HCT116 (cell line): Measurements from ENCODE around the gene VTI1B. TPM values are rescaled to one million over a fixed set of nuclear protein-coding genes. Genes with fewer than 3 reads are reported as not detected.
"Not testable (repeated sequence)": the region's sequence is repeated elsewhere in the genome, so short reads cannot be mapped to it uniquely, and the experiment has no call there.

ENCODE experiments used
- ATAC-seq: fragments of 200-7000 bp; cut with Tn5 transposase; 2 replicates; pipeline ENCODE4 v1.9.1; 2020; ENCODE audit warnings: mild to moderate bottlenecking, moderate library complexity
- BruUV-seq: library from RNA; stranded (reverse); fragments of 400-500 nt; replicated peaks from 2 replicates; lab custom pipeline; 2021; lab: Mats Ljungman, UMichigan
- CTCF ChIA-PET: fragments of 300-600 bp; sonication (Branson Sonifier 250); formaldehyde crosslinking; loops from one replicate; lab custom pipeline; 2021; ENCODE audit warnings: antibody characterized with exemption; lab: Charles Lee
- POLR2A ChIA-PET: fragments of 300-600, 350-600 bp; sonication (Branson Sonifier 250); formaldehyde crosslinking; loops from one replicate; lab custom pipeline; 2021; ENCODE audit warnings: antibody characterized with exemption; lab: Charles Lee
- RAD21 ChIA-PET, 2 experiments: fragments of 300-600 bp; sonication (Branson Sonifier 250); formaldehyde crosslinking; loops; one replicate each; lab custom pipeline; 2023; ENCODE audit warnings: low total read pairs in 2 of 2; ENCODE audit not compliant: uncharacterized antibody in 2 of 2, unreplicated experiment in 2 of 2, low non-redundant PET in 1 of 2; lab: Charles Lee
- DNase-seq: peaks from one replicate; pipeline ENCODE4 v3.0.0-alpha.2; 2010; ENCODE audit warnings: low read depth, low spot score
- H2AFZ ChIP-seq: fragments of 200-600 bp; shearing (Covaris generic), sonication (generic); 2 replicates; pipeline ENCODE4 v1.6.1; 2017; ENCODE audit warnings: low read depth, mixed run types, mixed read lengths, antibody characterized with exemption, low read length; ENCODE audit not compliant: poor library complexity, severe bottlenecking
- H3K27ac ChIP-seq: 2 replicates; pipeline ENCODE4 v1.5.1; 2012; ENCODE audit warnings: low read depth, low read length
- H3K27me3 ChIP-seq: fragments of 200-600 bp; sonication (generic); 2 replicates; pipeline ENCODE4 v1.6.1; 2016; ENCODE audit warnings: mixed run types, low read length, mixed read lengths; ENCODE audit not compliant: insufficient read depth
- H3K36me3 ChIP-seq, 2 experiments: fragments of 200-500 bp in 1 of 2; fragments of 200-600 bp in 1 of 2; sonication (Bioruptor generic) in 1 of 2; sonication (generic) in 1 of 2; 2 replicates each; pipeline versions ENCODE4 v1.5.1 to v1.6.1; 2014 to 2016; ENCODE audit warnings: low read length in 2 of 2, inconsistent platforms in 1 of 2, mixed read lengths in 1 of 2, mixed run types in 1 of 2; ENCODE audit not compliant: insufficient read depth in 2 of 2, control insufficient read depth in 1 of 2
- H3K4me1 ChIP-seq, 2 experiments: fragments of 200-600 bp in 1 of 2; sonication (generic) in 1 of 2; 2 replicates each; pipeline versions ENCODE4 v1.5.1 to v1.6.1; 2012 to 2017; ENCODE audit warnings: low read length in 2 of 2, inconsistent platforms in 1 of 2, mild to moderate bottlenecking in 1 of 2, mixed read lengths in 1 of 2, mixed run types in 1 of 2, moderate library complexity in 1 of 2; ENCODE audit not compliant: insufficient read depth in 2 of 2, control insufficient read depth in 1 of 2
- H3K4me2 ChIP-seq: fragments of 200-600 bp; sonication (generic); 2 replicates; pipeline ENCODE4 v1.6.1; 2017; ENCODE audit warnings: mixed run types, low read length, mixed read lengths
- H3K4me3 ChIP-seq, 2 experiments: fragments of 200-600 bp in 1 of 2; sonication (generic) in 1 of 2; replicated peaks in 1 of 2; 2 replicates each; pipeline ENCODE4 v1.5.1; 2011 to 2016; ENCODE audit warnings: low read length in 2 of 2, control low read depth in 1 of 2, low read depth in 1 of 2, mild to moderate bottlenecking in 1 of 2, mixed read lengths in 1 of 2, mixed run types in 1 of 2
- H3K79me2 ChIP-seq: fragments of 200-600 bp; sonication (generic); 2 replicates; pipeline ENCODE4 v1.6.1; 2017; ENCODE audit warnings: mild to moderate bottlenecking, mixed run types, low read length, moderate library complexity, mixed read lengths; ENCODE audit not compliant: insufficient read depth
- H3K9ac ChIP-seq: fragments of 200-600 bp; sonication (generic); 2 replicates; pipeline ENCODE4 v1.6.1; 2016; ENCODE audit warnings: low read length, mixed read lengths
- H3K9me2 ChIP-seq: fragments of 200-600 bp; sonication (generic), shearing (Covaris generic); 2 replicates; pipeline ENCODE4 v1.6.1; 2017; ENCODE audit warnings: mixed run types, mild to moderate bottlenecking, moderate library complexity; ENCODE audit not compliant: insufficient read depth
- H3K9me3 ChIP-seq, 2 experiments: fragments of 200-500 bp in 1 of 2; fragments of 200-600 bp in 1 of 2; sonication (Bioruptor generic) in 1 of 2; sonication (generic) in 1 of 2; 2 replicates each; pipeline ENCODE4 v1.6.1; 2014 to 2017; ENCODE audit warnings: low read length in 2 of 2, mixed read lengths in 2 of 2, inconsistent platforms in 1 of 2, low read depth in 1 of 2, mild to moderate bottlenecking in 1 of 2, mixed run types in 1 of 2, moderate library complexity in 1 of 2; ENCODE audit not compliant: control insufficient read depth in 1 of 2, insufficient read depth in 1 of 2
- H4K20me1 ChIP-seq: fragments of 200-600 bp; sonication (generic), shearing (Covaris generic); 2 replicates; pipeline ENCODE4 v1.6.1; 2017; ENCODE audit warnings: mixed run types, mild to moderate bottlenecking, moderate library complexity; ENCODE audit not compliant: insufficient read depth
- CBX3 ChIP-seq: IDR thresholded peaks from 2 replicates; pipeline ENCODE4 v1.6.1; 2012; ENCODE audit warnings: low read depth
- TCF7L2 ChIP-seq: IDR thresholded peaks from 2 replicates; pipeline ENCODE4 v1.7.0; 2011; ENCODE audit warnings: borderline replicate concordance, inconsistent platforms; ENCODE audit not compliant: insufficient read depth, insufficient read length; ENCODE audit errors: extremely low read depth
- ZNF274 ChIP-seq: fragments of 200-500 bp; sonication (Bioruptor generic); IDR thresholded peaks from 2 replicates; pipeline ENCODE4 v1.6.1; 2014; ENCODE audit warnings: mild to moderate bottlenecking, low read depth, low read length, inconsistent platforms
- intact Hi-C: fragments of 100-400 bp; cut with micrococcal nuclease; formaldehyde crosslinking; loops from 2 replicates; pipeline ENCODE4 v1.10.0; 2022
- total RNA-seq: library from RNA; stranded (reverse); gene quantifications from one replicate; pipeline ENCODE4 v1.2.1, GENCODE V29; 2021; ENCODE audit not compliant: unreplicated experiment

The VTI1B gene
- total RNA-seq, 1 experiment from 2014 or later = 86.3 TPM

DNA sequence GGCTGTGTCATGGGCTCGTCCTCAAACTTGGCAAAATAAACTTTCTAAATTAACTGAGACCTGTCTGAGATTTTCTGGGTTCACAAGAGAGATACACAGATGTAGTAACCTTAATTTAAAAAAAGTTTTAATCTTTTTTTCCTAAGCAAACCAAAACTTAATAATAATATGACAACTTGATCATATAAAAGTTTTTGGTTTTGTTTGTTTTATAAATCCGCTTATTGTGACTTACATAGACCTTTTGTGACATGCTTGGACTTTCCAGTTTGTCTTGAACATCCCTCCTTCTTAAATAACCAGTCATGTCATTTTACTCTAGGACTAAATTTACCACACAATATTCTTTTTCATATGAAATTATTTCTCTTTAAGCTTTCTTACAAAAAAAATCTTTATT lies 35.8 kb upstream of the VTI1B start:
- RAD21 ChIA-PET = no interaction called here
- no peaks in the 10 kb centered on the region for H3K79me2 ChIP-seq
- ATAC-seq (no peak), DNase-seq (peak; percentile 48)
- H3K4me1 ChIP-seq = peaks cover 0 to 2% of the 10 kb centered on the region in 2 experiments; a peak in 2 of 4 replicates
- H3K27me3 ChIP-seq = no peaks in the 10 kb centered on the region
- H3K4me3 ChIP-seq = no peak overlapping the region
- no peaks in the 10 kb centered on the region for H3K9me2 ChIP-seq
- no peak overlapping the region for H3K9ac ChIP-seq
- no TSS peak for BruUV-seq
- peak; percentile 70; the same call in 1 of the 2 replicates for TF ChIP-seq CBX3
- no peak for TF ChIP-seq TCF7L2
- no peak for TF ChIP-seq ZNF274
- H3K9me3 ChIP-seq = peaks cover 5 to 7% of the 10 kb centered on the region in 2 experiments; a peak in 2 of 4 replicates
- no peak overlapping the region for H3K4me2 ChIP-seq
- no peak overlapping the region for H3K27ac ChIP-seq
- POLR2A ChIA-PET = no interaction called here
- no peak overlapping the region for H2AFZ ChIP-seq
- H4K20me1 ChIP-seq = no peaks in the 10 kb centered on the region
- CTCF ChIA-PET = no interaction called here
- no peaks in the 10 kb centered on the region for H3K36me3 ChIP-seq
- intact Hi-C loops = no loop called here

DNA sequence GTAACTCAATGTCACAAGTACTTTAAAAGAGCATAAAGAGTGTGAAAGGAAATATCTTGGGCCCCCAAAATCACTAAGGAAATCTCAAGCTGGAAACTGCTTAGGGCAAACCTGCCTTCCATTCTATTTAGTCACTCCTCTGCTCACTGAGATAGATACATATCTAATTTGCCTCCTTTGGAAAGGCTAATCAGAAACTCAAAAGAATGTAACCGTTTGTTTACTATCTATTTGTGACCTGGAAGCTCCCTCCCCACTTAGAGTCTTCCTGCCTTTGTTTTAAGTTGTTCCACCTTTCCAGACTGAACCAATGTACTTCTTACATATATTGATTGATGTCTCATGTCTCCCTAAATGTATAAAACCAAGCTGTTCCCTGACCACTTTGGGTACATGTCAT lies 35.4 kb upstream of the VTI1B start:
- H3K4me3 ChIP-seq, CTCF ChIA-PET, H3K79me2 ChIP-seq, H3K27me3 ChIP-seq, BruUV-seq, H3K9ac ChIP-seq, H3K27ac ChIP-seq, RAD21 ChIA-PET, H3K4me2 ChIP-seq, H4K20me1 ChIP-seq, H3K9me3 ChIP-seq, ATAC-seq, H3K36me3 ChIP-seq, H3K4me1 ChIP-seq, H2AFZ ChIP-seq, POLR2A ChIA-PET, DNase-seq, H3K9me2 ChIP-seq: not testable (repeated sequence)
- intact Hi-C loops = loop anchor here (10.0 kb wide), 1 partner anchor 1345 kb away; no protein-coding TSS in a partner anchor

DNA sequence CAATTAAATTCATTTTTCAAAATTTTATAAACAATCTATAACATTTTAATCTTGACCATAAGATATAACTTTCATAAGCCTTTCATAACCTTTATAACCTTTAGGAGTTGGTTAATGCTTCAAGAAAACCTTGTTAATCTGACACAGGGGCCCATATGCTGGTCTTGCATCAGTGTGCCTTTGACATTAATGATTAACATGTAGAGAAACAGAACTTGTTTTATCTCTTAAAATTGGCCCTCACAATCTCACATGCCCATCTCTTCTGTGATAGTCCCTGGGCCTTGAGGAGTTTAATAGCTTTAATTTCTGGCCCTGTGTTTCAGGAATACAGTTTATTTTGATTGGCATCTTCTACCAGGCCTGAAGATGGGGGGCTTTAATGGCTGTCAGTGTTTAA lies 34.9 kb upstream of the VTI1B start:
- CTCF ChIA-PET, BruUV-seq: not testable (repeated sequence)
- intact Hi-C loops = loop anchor here (10.0 kb wide), 1 partner anchor 1345 kb away; no protein-coding TSS in a partner anchor

More for the DNA sequence above, 34.9 kb upstream of the VTI1B start:
- H3K9ac ChIP-seq, POLR2A ChIA-PET, H3K9me3 ChIP-seq, H3K9me2 ChIP-seq, H3K27me3 ChIP-seq, H3K4me3 ChIP-seq, ATAC-seq, H3K4me2 ChIP-seq, H3K27ac ChIP-seq, H3K79me2 ChIP-seq, H3K36me3 ChIP-seq, H2AFZ ChIP-seq, RAD21 ChIA-PET, DNase-seq, H4K20me1 ChIP-seq: not testable (repeated sequence)
- peaks cover 0 to 11% of the 10 kb centered on the region in 2 experiments; a peak in 2 of 4 replicates for H3K4me1 ChIP-seq
